B cell (primary cell): ENCODE data around the gene LRFN5.

Experiments used
- CTCF ChIP-seq: fragments of 200-600 bp; IDR thresholded peaks from one replicate; pipeline ENCODE4 v1.8.0; 2022; ENCODE audit warnings: antibody characterized with exemption, mild to moderate bottlenecking
- EZH2 ChIP-seq: IDR thresholded peaks from 2 replicates; pipeline ENCODE4 v1.6.1; 2012; ENCODE audit warnings: borderline replicate concordance, low read depth, mild to moderate bottlenecking, moderate library complexity, low read length; ENCODE audit not compliant: insufficient read depth, poor library complexity, severe bottlenecking

DNA sequence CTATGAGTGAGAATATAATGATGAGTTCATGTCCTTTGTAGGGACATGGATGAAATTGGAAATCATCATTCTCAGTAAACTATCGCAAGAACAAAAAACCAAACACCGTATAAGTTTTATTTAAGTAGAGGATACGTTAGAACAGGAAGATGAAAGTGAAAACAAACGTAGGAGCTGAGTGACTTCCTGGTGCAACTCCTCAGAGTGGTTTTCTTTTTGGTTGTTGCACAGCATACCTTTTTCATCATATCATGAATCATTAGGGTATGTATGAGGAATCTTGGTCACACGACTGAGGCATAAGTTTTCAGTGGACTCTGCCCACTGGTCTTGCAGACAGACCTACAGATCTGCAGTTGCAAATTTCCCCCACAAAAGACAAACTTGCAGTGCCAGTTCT, 199.0 kb downstream of the LRFN5 start:
- TF ChIP-seq CTCF (no peak), EZH2 (no peak)
